Transverse colon (tissue), 4 donors: ENCODE results near the gene TBC1D9B.

ENCODE experiments used
- EP300 ChIP-seq: sonication (generic); formaldehyde crosslinking; IDR thresholded peaks from one replicate; pipeline ENCODE4 v1.6.1; 2017; ENCODE audit warnings: antibody characterized with exemption, low read depth
- POLR2A ChIP-seq: fragments of 450-650 bp; IDR thresholded peaks from one replicate; pipeline ENCODE4 v1.6.1; 2016; ENCODE audit warnings: antibody characterized with exemption, mild to moderate bottlenecking, moderate library complexity
- POLR2AphosphoS5 ChIP-seq, 3 donors: sonication (generic); formaldehyde crosslinking; IDR thresholded peaks; one replicate each; pipeline ENCODE4 v1.6.1; 2016; ENCODE audit warnings: antibody characterized with exemption in 3 of 3
- TF ChIP-seq, protein P1 (sequence below), 5 experiments: fragments of 200-600 bp in 3 of 5; fragments of 450-650 bp in 2 of 5; sonication (generic) in 3 of 5; IDR thresholded peaks; 1 replicate in 2 of 5; 2 replicates in 3 of 5; pipeline ENCODE4 v1.5.1; 2016 to 2017; ENCODE audit warnings: antibody characterized with exemption in 5 of 5, inconsistent platforms in 3 of 5, mild to moderate bottlenecking in 2 of 5, moderate library complexity in 1 of 5

DNA sequence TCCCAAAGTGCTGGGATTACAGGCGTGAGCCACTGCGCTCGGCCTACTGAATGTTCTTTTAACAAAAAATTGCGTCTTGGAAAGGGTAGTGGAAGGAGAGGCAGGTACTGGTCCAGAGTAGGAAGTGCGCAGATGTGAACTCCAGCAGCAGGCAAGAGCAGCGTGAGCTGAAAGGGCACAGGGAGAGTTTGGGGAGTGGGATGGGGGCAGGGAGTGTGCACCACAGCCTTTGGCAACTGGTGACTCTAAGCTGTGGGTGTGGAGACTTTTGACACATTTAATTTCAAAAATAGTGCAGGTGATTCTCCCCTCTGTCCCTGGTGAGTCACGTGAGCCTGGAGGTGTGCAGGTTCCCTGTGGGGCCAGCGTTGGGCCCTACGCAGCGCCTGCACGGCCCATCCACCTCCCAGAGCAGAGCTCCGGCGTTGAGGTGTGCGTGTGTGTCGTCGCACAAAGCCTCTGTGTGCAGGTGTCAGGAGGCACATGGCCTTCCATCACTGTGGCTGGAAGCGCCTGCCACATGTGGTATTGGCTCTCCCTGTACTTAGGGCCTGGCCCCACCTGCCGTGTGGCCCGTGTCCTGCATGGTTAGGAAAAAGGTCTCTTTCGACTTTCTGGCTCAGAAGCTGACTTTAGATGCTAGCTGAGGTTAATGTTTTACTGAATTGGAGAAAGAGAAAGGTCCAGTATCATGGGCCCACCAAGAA lies 75.5 kb downstream of the TBC1D9B start:
- TF ChIP-seq EP300 (no peak), POLR2AphosphoS5 (IDR thresholded peaks at IDR 0.05) (no peak), POLR2A (no peak)
- TF ChIP-seq, protein P1, sequence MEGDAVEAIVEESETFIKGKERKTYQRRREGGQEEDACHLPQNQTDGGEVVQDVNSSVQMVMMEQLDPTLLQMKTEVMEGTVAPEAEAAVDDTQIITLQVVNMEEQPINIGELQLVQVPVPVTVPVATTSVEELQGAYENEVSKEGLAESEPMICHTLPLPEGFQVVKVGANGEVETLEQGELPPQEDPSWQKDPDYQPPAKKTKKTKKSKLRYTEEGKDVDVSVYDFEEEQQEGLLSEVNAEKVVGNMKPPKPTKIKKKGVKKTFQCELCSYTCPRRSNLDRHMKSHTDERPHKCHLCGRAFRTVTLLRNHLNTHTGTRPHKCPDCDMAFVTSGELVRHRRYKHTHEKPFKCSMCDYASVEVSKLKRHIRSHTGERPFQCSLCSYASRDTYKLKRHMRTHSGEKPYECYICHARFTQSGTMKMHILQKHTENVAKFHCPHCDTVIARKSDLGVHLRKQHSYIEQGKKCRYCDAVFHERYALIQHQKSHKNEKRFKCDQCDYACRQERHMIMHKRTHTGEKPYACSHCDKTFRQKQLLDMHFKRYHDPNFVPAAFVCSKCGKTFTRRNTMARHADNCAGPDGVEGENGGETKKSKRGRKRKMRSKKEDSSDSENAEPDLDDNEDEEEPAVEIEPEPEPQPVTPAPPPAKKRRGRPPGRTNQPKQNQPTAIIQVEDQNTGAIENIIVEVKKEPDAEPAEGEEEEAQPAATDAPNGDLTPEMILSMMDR (IDR thresholded peaks at IDR 0.05), result no peak
